Fibroblast of pulmonary artery (primary cell): Measurements from ENCODE around the gene MEGF11.

Source experiments
- DNase-seq: peaks from one replicate; pipeline ENCODE4 v3.0.0-alpha.2; 2010; ENCODE audit warnings: low read depth
- H3K4me3 ChIP-seq: replicated peaks from 2 replicates; pipeline ENCODE4 v1.5.1; 2011; ENCODE audit warnings: low read depth, mild to moderate bottlenecking, control low read depth, low read length, moderate library complexity
- CTCF ChIP-seq: IDR thresholded peaks from 2 replicates; pipeline ENCODE4 v1.5.1; 2011; ENCODE audit warnings: mild to moderate bottlenecking, control low read depth, low read length, inconsistent platforms; ENCODE audit errors: missing control alignments

MEGF11 gene

GRCh38 chr15:66045542-66045941, 208.0 kb downstream of the MEGF11 start:
- no peak for DNase-seq
- no peak overlapping the region for H3K4me3 ChIP-seq
- TF ChIP-seq CTCF = no peak

- no peak for TF ChIP-seq CTCF
- no peak overlapping the region for H3K4me3 ChIP-seq
- no peak for DNase-seq
Measured at GRCh38 chr15:66044837-66045236, 208.7 kb downstream of the MEGF11 start.

GRCh38 chr15:66043264-66043663, 210.3 kb downstream of the MEGF11 start:
- no peak overlapping the region for H3K4me3 ChIP-seq
- DNase-seq = no peak
- TF ChIP-seq CTCF = no peak

- H3K4me3 ChIP-seq = no peak overlapping the region
- no peak for DNase-seq
- no peak for TF ChIP-seq CTCF
Measured at GRCh38 chr15:66042624-66043023, 210.9 kb downstream of the MEGF11 start.

GRCh38 chr15:66041276-66041675, 212.3 kb downstream of the MEGF11 start:
- no peak for TF ChIP-seq CTCF
- DNase-seq = no peak
- no peak overlapping the region for H3K4me3 ChIP-seq

- no peak for TF ChIP-seq CTCF
Measured at GRCh38 chr15:66040211-66040892, 213.2 kb downstream of the MEGF11 start.

More at GRCh38 chr15:66040211-66040892, 213.2 kb downstream of the MEGF11 start:
- no peak for DNase-seq
- no peak overlapping the region for H3K4me3 ChIP-seq
